SKM-1 treated with dmso at 0.1 percent for 144 hours (cell line): ENCODE results near the gene TAPBP.

Source experiments
- DNase-seq: peaks from one replicate; lab custom pipeline; 2025; ENCODE audit not compliant: unreplicated experiment; lab: John Stamatoyannopoulos, UW

The TAPBP gene

DNA sequence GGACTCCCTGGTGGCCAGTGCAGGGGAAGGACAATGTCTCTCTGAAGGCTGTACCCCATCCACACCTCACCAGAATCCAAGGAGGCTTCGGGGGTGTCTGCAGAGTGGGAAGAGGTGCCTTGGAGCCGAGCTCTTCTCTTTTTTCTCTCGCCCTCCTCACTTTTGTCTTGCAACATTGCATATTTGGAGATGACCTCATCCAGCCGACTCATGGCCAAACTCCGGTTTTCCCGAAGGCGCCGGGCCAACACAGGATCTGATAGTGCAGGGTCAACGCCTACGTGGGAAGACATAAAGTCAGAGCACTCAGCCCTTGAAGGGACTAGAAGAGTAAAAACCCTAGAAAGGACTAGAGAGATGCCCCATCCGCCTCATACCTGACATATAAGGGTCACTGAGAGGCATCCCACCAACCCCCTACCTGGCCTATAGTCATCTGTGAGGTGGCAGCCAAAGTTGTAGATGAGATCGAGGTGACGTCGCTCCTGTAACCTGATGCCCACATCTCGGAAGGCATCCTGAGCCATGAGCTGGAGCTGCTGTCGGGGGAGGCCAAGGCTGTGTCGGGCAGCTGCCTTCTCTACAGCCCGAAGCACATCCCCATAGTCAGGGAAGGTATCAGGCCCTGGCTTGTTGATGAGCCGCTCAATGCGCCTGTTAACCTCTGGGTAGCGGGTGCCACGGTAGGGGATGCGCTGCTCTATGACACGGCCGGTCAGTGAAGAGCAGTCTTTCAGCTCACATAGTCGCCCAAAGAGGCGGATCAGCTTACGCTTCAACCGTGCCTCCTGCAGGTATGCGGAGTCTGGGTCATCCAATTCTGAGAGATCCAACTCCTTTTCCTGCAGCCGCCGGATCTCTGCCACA lies 6.7 kb upstream of the TAPBP start:
- DNase-seq = no peak

- DNase-seq = no peak
Observed at GRCh38 chr6:33319939-33320314, 6.0 kb upstream of the TAPBP start.

DNA sequence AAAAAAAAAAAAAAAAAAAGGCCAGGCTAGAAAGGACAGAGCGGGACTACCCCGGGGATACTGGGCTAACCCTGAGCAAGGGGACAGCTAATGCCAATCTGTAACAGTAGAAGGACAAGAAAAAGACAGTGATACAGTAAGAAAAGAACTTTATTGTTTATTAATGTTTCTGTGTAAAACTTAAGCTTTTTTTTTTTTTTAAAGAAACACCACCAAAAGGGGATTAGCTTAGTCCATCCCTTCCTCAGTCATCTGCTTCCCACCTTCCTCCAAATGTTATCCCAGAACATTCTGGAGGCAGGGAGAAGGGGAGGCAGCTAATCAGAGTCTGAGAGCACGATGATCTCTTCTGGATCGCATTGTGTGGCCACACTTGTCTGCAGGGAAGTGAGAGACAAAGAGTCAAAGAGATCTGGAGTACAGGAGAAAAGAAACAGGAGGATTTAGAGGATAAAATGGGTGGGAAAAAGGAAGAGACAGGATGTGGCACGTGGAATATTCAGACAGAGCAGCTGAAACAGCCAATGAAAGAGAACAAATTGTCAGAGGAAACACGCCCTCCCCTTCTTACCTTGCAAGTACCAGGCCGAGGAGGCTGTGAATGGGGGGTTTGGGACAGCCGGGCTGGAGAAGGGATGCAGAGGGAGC lies 4.7 kb upstream of the TAPBP start:
- DNase-seq = no peak

GRCh38 chr6:33317669-33318425 lies 4.0 kb upstream of the TAPBP start, which contains the start of gene ZBTB22:
TSS of gene ZBTB22 (minus strand) at chr6:33317744. CDS start at chr6:33316916, 828 bp downstream.
- peak; percentile 98 for DNase-seq

GRCh38 chr6:33317419-33317668 lies 3.5 kb upstream of the TAPBP start:
- DNase-seq = no peak

- DNase-seq = no peak
Observed at GRCh38 chr6:33316603-33317418, 2.9 kb upstream of the TAPBP start.

DNA sequence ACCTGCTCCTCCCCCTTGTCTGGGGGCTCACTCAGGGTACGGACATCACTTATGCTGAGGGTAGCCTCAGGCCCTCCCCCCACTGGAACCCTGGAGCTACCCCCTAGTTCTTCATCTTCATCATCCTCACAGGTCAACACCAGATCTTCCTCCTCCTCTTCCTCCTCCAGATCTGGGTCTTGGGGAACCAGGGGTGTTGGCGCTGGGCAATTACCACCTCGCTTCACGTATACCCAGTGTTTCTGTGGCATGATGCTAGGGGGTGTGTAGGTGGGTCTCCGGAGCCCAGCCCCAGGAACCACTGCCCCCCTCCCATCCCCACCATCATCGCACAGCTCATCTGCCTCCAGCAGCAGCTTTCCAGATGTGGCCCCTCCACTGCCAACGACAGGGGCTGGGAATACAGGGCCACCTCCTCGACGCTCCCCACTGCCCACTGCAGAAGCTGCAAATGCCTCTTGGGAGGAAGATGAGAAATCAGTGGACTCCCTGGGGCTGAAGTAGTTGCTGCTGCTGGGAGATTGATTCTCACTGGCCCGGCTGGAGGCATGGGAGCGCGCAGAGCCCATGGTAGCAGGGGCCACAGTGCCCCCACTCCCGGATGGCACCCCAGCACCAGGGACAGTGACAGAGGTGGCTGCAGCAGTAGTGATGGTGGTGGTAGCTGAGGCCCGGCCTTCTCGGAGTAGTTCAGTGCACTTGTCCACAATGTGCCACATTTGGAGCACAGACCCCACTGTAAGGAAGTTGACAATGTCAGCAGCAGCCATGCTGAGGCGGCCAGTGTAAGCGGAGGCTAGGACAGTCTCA lies 2.1 kb upstream of the TAPBP start:
- no peak for DNase-seq

GRCh38 chr6:33314943-33315792 lies 1.3 kb upstream of the TAPBP start:
- no peak for DNase-seq

DNA sequence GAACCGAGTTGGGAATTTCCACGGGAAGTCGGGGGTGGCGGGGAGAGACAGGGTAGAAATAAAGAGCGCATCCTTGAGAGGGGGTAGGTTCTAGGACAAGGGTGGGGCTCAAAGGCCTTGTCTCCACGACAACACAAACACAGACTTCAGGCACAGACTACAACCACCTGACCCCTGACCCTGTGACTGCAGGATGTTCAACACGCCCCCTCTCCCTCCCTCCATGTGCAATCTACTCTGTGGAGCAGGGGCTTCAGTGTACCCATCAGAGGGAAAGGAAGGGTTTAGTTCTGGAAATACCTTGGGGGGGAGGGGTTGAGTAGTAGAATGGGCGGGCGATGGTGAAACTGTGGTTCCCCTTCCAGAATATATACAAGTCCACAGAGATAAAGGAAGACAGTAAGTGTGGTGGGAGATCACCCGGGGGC lies 651 bp upstream of the TAPBP start:
- DNase-seq = peak; percentile 68

GRCh38 chr6:33313105-33313708 lies 671 bp downstream of the TAPBP start:
- peak; percentile 42 for DNase-seq

GRCh38 chr6:33312361-33313104 lies 1.3 kb downstream of the TAPBP start:
- no peak for DNase-seq

GRCh38 chr6:33306356-33306755 lies 7.5 kb downstream of the TAPBP start:
- DNase-seq = no peak

- no peak for DNase-seq
Observed at GRCh38 chr6:33305052-33305451, 8.8 kb downstream of the TAPBP start.

DNA sequence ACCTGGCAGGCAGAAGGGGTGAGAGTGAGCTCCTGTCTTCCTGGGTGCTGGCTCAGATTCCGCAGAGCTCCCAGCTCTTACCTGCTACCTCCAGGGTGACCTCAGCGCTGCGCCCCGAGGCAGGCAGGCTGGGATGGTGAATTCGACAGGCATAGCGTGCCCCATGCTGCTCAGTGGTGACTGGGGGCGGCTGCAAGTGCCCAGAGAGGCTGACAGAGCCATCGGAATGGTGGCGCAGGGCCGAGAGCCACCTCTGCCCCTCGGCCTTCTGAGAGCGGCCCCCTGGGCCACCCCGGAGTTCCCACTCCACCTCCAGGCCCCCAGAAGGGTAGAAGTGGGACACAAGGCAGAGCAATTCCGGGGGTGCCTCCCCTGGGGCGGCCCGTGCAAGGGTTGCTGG lies 9.7 kb downstream of the TAPBP start:
- DNase-seq = no peak

- no peak for DNase-seq
Observed at GRCh38 chr6:33301877-33302276, 12.0 kb downstream of the TAPBP start.

GRCh38 chr6:33299237-33299944 lies 14.5 kb downstream of the TAPBP start:
- peak; percentile 82 for DNase-seq

DNA sequence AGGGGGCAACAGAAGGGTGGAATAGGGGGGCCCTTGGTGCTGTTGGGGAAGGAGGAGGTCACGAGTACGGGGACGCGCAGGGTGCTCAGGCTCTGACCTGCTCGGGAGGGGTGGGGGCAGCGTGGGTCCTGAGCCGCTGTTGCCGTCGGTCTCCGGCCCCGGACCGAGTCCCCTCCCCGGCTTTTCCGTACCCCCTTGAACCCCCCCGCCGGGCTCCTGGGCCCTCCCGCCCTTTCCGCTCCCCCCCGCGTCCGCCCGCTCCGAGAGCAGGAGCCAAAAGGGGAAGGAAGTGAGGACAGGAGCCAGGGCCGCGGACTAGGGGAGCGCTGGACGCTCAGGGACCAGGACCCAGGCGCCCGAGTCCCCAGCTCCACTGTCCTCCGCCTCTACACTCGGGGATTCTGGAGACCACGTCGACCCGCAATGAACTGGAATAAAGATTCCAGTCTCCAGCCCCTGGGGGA lies 15.1 kb downstream of the TAPBP start, which contains the start of gene RGL2:
Gene RGL2 (minus strand): TSS at position 170 of the 464 bp plus-strand sequence. CDS start 332 bp downstream, outside the sequence.
- DNase-seq = peak; percentile 76
